ENCODE data around the gene MPL. TPM values are rescaled to one million over a fixed set of nuclear protein-coding genes. Genes with fewer than 3 reads are reported as not detected.
A peak's percentile ranks its signal among the peaks of the same experiment; 100 is the strongest.

Gene MPL
- total and polyA plus RNA-seq, 10 of the 15 experiments (the other 5 are each of a cell fraction or from before 2014, with no cell fraction given): not detected

DNA sequence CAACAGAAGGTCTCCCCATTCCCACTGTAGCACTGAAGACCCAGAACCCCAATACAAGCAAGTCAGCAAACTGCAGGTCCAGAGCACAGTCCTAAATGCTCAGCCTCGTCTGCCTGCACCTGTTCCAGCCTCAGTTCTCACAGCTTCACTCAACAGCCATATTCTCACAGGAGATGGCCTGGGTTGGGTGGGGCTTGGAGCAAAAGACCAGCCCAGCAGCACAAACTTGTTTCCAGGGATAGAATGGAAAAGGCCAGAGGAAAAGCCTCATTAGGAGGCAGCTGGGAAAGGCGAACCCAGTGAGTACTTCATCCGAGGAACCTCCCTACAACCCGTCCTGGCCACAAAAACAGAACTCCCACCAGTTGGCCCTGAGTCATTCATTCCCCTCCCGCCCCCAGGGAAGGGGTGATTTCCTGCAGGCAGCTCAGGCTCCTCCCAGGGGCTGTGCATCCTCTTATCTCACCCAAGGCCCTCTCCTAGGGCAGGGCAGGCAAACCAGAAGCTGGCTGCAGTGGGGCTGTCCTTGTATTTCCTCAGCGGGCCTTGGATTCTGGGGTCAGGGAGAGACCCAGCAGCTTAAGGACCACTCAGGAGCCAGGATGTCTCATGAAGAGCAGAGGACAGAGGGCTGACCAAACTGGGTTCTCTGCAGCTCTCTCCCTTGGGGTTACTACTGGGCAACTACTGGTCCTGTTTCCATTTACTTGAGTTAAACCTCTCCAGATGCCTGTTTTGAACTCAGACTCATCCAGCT is 7.4 kb upstream of the MPL start (continued):
- TF ChIP-seq, protein P1, sequence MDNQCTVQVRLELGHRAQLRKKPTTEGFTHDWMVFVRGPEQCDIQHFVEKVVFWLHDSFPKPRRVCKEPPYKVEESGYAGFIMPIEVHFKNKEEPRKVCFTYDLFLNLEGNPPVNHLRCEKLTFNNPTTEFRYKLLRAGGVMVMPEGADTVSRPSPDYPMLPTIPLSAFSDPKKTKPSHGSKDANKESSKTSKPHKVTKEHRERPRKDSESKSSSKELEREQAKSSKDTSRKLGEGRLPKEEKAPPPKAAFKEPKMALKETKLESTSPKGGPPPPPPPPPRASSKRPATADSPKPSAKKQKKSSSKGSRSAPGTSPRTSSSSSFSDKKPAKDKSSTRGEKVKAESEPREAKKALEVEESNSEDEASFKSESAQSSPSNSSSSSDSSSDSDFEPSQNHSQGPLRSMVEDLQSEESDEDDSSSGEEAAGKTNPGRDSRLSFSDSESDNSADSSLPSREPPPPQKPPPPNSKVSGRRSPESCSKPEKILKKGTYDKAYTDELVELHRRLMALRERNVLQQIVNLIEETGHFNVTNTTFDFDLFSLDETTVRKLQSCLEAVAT (IDR thresholded peaks at IDR 0.05): no peak
- TF ChIP-seq, protein P2, sequence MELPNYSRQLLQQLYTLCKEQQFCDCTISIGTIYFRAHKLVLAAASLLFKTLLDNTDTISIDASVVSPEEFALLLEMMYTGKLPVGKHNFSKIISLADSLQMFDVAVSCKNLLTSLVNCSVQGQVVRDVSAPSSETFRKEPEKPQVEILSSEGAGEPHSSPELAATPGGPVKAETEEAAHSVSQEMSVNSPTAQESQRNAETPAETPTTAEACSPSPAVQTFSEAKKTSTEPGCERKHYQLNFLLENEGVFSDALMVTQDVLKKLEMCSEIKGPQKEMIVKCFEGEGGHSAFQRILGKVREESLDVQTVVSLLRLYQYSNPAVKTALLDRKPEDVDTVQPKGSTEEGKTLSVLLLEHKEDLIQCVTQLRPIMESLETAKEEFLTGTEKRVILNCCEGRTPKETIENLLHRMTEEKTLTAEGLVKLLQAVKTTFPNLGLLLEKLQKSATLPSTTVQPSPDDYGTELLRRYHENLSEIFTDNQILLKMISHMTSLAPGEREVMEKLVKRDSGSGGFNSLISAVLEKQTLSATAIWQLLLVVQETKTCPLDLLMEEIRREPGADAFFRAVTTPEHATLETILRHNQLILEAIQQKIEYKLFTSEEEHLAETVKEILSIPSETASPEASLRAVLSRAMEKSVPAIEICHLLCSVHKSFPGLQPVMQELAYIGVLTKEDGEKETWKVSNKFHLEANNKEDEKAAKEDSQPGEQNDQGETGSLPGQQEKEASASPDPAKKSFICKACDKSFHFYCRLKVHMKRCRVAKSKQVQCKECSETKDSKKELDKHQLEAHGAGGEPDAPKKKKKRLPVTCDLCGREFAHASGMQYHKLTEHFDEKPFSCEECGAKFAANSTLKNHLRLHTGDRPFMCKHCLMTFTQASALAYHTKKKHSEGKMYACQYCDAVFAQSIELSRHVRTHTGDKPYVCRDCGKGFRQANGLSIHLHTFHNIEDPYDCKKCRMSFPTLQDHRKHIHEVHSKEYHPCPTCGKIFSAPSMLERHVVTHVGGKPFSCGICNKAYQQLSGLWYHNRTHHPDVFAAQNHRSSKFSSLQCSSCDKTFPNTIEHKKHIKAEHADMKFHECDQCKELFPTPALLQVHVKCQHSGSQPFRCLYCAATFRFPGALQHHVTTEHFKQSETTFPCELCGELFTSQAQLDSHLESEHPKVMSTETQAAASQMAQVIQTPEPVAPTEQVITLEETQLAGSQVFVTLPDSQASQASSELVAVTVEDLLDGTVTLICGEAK (IDR thresholded peaks at IDR 0.05; ENCODE audit: borderline replicate concordance): no peak
- TF ChIP-seq NFYA (IDR thresholded peaks at IDR 0.05; ENCODE audit: borderline replicate concordance, low read depth, low read length) (no peak), BHLHE40 (IDR thresholded peaks at IDR 0.05; ENCODE audit: borderline replicate concordance in 1 of 2, low read depth in 2 of 2, low read length in 1 of 2) (no peak), RAD51 (IDR thresholded peaks at IDR 0.05) (no peak), EGR1 (IDR thresholded peaks at IDR 0.05; ENCODE audit: borderline replicate concordance in 1 of 2, low read depth in 2 of 2, low read length in 2 of 2) (peak in 1 of 2 experiments; percentile 16; a peak in 1 of 3 replicates), FOS (IDR thresholded peaks at IDR 0.05; ENCODE audit: borderline replicate concordance, extremely low read depth, insufficient read length) (no peak), MTA3 (IDR thresholded peaks at IDR 0.05; ENCODE audit: borderline replicate concordance, low read length) (no peak), JUNB (IDR thresholded peaks at IDR 0.05) (no peak), SP1 (IDR thresholded peaks at IDR 0.05; ENCODE audit: low read depth, low read length) (no peak), TCF12 (IDR thresholded peaks at IDR 0.05; ENCODE audit: low read depth, low read length) (no peak), MEF2A (IDR thresholded peaks at IDR 0.05; ENCODE audit: insufficient read depth, low read depth, low read length) (no peak), TARDBP (IDR thresholded peaks at IDR 0.05; ENCODE audit: borderline replicate concordance) (no peak), IKZF1 (conservative IDR thresholded peaks at IDR 0.05) (0 out of 2 replicates have a peak, but pooled peaks have one; percentile 50)
- TF ChIP-seq, protein P3, sequence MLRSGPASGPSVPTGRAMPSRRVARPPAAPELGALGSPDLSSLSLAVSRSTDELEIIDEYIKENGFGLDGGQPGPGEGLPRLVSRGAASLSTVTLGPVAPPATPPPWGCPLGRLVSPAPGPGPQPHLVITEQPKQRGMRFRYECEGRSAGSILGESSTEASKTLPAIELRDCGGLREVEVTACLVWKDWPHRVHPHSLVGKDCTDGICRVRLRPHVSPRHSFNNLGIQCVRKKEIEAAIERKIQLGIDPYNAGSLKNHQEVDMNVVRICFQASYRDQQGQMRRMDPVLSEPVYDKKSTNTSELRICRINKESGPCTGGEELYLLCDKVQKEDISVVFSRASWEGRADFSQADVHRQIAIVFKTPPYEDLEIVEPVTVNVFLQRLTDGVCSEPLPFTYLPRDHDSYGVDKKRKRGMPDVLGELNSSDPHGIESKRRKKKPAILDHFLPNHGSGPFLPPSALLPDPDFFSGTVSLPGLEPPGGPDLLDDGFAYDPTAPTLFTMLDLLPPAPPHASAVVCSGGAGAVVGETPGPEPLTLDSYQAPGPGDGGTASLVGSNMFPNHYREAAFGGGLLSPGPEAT (IDR thresholded peaks at IDR 0.05; ENCODE audit: low read depth): no peak; the same call in 1 of the 2 replicates
- TF ChIP-seq, protein P4, sequence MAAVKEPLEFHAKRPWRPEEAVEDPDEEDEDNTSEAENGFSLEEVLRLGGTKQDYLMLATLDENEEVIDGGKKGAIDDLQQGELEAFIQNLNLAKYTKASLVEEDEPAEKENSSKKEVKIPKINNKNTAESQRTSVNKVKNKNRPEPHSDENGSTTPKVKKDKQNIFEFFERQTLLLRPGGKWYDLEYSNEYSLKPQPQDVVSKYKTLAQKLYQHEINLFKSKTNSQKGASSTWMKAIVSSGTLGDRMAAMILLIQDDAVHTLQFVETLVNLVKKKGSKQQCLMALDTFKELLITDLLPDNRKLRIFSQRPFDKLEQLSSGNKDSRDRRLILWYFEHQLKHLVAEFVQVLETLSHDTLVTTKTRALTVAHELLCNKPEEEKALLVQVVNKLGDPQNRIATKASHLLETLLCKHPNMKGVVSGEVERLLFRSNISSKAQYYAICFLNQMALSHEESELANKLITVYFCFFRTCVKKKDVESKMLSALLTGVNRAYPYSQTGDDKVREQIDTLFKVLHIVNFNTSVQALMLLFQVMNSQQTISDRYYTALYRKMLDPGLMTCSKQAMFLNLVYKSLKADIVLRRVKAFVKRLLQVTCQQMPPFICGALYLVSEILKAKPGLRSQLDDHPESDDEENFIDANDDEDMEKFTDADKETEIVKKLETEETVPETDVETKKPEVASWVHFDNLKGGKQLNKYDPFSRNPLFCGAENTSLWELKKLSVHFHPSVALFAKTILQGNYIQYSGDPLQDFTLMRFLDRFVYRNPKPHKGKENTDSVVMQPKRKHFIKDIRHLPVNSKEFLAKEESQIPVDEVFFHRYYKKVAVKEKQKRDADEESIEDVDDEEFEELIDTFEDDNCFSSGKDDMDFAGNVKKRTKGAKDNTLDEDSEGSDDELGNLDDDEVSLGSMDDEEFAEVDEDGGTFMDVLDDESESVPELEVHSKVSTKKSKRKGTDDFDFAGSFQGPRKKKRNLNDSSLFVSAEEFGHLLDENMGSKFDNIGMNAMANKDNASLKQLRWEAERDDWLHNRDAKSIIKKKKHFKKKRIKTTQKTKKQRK (IDR thresholded peaks at IDR 0.05; ENCODE audit: low read depth, low read length): no peak
- TF ChIP-seq, protein P5, sequence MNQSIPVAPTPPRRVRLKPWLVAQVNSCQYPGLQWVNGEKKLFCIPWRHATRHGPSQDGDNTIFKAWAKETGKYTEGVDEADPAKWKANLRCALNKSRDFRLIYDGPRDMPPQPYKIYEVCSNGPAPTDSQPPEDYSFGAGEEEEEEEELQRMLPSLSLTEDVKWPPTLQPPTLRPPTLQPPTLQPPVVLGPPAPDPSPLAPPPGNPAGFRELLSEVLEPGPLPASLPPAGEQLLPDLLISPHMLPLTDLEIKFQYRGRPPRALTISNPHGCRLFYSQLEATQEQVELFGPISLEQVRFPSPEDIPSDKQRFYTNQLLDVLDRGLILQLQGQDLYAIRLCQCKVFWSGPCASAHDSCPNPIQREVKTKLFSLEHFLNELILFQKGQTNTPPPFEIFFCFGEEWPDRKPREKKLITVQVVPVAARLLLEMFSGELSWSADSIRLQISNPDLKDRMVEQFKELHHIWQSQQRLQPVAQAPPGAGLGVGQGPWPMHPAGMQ (IDR thresholded peaks at IDR 0.05; ENCODE audit: borderline replicate concordance): no peak

Measured in GM12878 (cell line).